Thoracic aorta (tissue), 2 donors: Measurements from ENCODE around the gene TMEM198. TPM values are rescaled to one million over a fixed set of nuclear protein-coding genes. Genes with fewer than 3 reads are reported as not detected.

ENCODE experiments used
- ATAC-seq: fragments of 150-250 bp; one replicate; pipeline ENCODE4 v1.8.0; 2017; ENCODE audit warnings: low read depth; ENCODE audit not compliant: insufficient number of reproducible peaks, low FRiP score
- DNase-seq: peaks from one replicate; pipeline ENCODE4 v3.0.0-alpha.2; 2020; ENCODE audit warnings: low spot score
- H3K27ac ChIP-seq, 2 donors: fragments of 200-600 bp; sonication (generic); 1 replicate in 1 of 2; 2 replicates in 1 of 2; pipeline ENCODE4 v1.5.1; 2016; ENCODE audit warnings: mild to moderate bottlenecking in 2 of 2, moderate library complexity in 2 of 2
- H3K27me3 ChIP-seq: fragments of 200-600 bp; sonication (generic); replicated peaks from 2 replicates; pipeline ENCODE4 v1.6.0; 2016; ENCODE audit warnings: mild to moderate bottlenecking; ENCODE audit not compliant: insufficient read depth
- H3K36me3 ChIP-seq: fragments of 200-600 bp; sonication (generic); one replicate; pipeline ENCODE4 v1.5.1; 2016
- H3K4me1 ChIP-seq, 2 donors: fragments of 200-600 bp; sonication (generic); 1 replicate in 1 of 2; 2 replicates in 1 of 2; pipeline versions ENCODE4 v1.5.1 to v1.6.0; 2016; ENCODE audit warnings: low read depth in 2 of 2, mild to moderate bottlenecking in 1 of 2; ENCODE audit not compliant: control insufficient read depth in 1 of 2
- H3K4me3 ChIP-seq: fragments of 200-600 bp; sonication (generic); 2 replicates; pipeline ENCODE4 v1.5.1; 2016; ENCODE audit warnings: mild to moderate bottlenecking
- H3K9me3 ChIP-seq: fragments of 200-600 bp; sonication (generic); 2 replicates; pipeline ENCODE4 v1.5.1; 2016
- CTCF ChIP-seq: fragments of 200-600 bp; sonication (generic); IDR thresholded peaks from one replicate; pipeline ENCODE4 v1.5.1; 2019; ENCODE audit warnings: antibody characterized with exemption
- total RNA-seq, 2 donors: library from RNA; depleted of rRNA; stranded (reverse); fragments of >200 nt; gene quantifications; one replicate each; pipeline versions ENCODE4 v1.1.0 to v1.2.3, GENCODE V29; 2016

The TMEM198 gene
- total RNA-seq, 2 donors from 2014 or later: 1.4 to 3.9 TPM

GRCh38 chr2:219547621-219548020, 3.8 kb downstream of the TMEM198 start:
- no peak overlapping the region for H3K27ac ChIP-seq
- no peaks in the 10 kb centered on the region for H3K27me3 ChIP-seq
- DNase-seq (no peak), ATAC-seq (no peak)
- H3K4me3 ChIP-seq: no peak overlapping the region
- peaks cover 11 to 22% of the 10 kb centered on the region in 2 donors for H3K4me1 ChIP-seq
- TF ChIP-seq CTCF: no peak
- H3K9me3 ChIP-seq: no peaks in the 10 kb centered on the region
- H3K36me3 ChIP-seq: no peaks in the 10 kb centered on the region

- H3K4me3 ChIP-seq: no peak overlapping the region
- no peaks in the 10 kb centered on the region for H3K9me3 ChIP-seq
- TF ChIP-seq CTCF: no peak
- H3K36me3 ChIP-seq: no peaks in the 10 kb centered on the region
- peaks cover 16 to 27% of the 10 kb centered on the region in 2 donors for H3K4me1 ChIP-seq
- no peak overlapping the region for H3K27ac ChIP-seq
- DNase-seq (no peak), ATAC-seq (no peak)
- no peaks in the 10 kb centered on the region for H3K27me3 ChIP-seq
These were observed 5.2 kb downstream of the TMEM198 start for GRCh38 chr2:219548990-219549389.

GRCh38 chr2:219549619-219550018, 5.8 kb downstream of the TMEM198 start:
- Histone ChIP-seq H3K4me3 (no peak overlapping the region), H3K27ac (no peak overlapping the region), H3K27me3 (no peaks in the 10 kb centered on the region), H3K9me3 (no peaks in the 10 kb centered on the region), H3K36me3 (no peaks in the 10 kb centered on the region), H3K4me1 (peaks cover 10 to 21% of the 10 kb centered on the region in 2 donors)
- ATAC-seq (no peak), DNase-seq (no peak)
- TF ChIP-seq CTCF: no peak

GRCh38 chr2:219551441-219552381, 7.9 kb downstream of the TMEM198 start:
- no peaks in the 10 kb centered on the region for H3K9me3 ChIP-seq
- DNase-seq (no peak), ATAC-seq (no peak)
- no peak for TF ChIP-seq CTCF
- peak overlapping the region; percentile 75 for H3K4me3 ChIP-seq
- peaks cover 10 to 18% of the 10 kb centered on the region in 2 donors for H3K4me1 ChIP-seq
- no peaks in the 10 kb centered on the region for H3K27me3 ChIP-seq
- H3K27ac ChIP-seq: peak overlapping the region in 1 of 2 donors; percentile 34
- peaks cover 4% of the 10 kb centered on the region for H3K36me3 ChIP-seq

- DNase-seq: peak; percentile 62
- Histone ChIP-seq H3K4me3 (peak overlapping the region; percentile 75), H3K27me3 (no peaks in the 10 kb centered on the region), H3K27ac (peak overlapping the region in 1 of 2 donors; percentile 34), H3K4me1 (peaks cover 10 to 18% of the 10 kb centered on the region in 2 donors), H3K36me3 (peaks cover 5% of the 10 kb centered on the region), H3K9me3 (no peaks in the 10 kb centered on the region)
- peak; percentile 93 for ATAC-seq
- no peak for TF ChIP-seq CTCF
These were observed 8.7 kb downstream of the TMEM198 start for GRCh38 chr2:219552382-219553167.
